Body of pancreas (tissue), 4 donors: ENCODE measurements around the gene KHK. TPM values are rescaled to one million over a fixed set of nuclear protein-coding genes. Genes with fewer than 3 reads are reported as not detected.

Experiments
- ATAC-seq: fragments of 150-250 bp; one replicate; pipeline ENCODE4 v1.9.1; 2016
- DNase-seq, 4 donors: peaks; one replicate each; pipeline ENCODE4 v3.0.0-alpha.2; 2019
- H3K27ac ChIP-seq, 4 donors: fragments of 200-600 bp; sonication (generic); 1 replicate in 3 of 4; 2 replicates in 1 of 4; pipeline versions ENCODE4 v1.5.1 to v1.6.1; 2016 to 2019; ENCODE audit warnings: mild to moderate bottlenecking in 1 of 4, mixed read lengths in 1 of 4, moderate library complexity in 1 of 4
- H3K27me3 ChIP-seq, 2 donors: fragments of 200-600 bp; sonication (generic); one replicate each; pipeline ENCODE4 v1.6.0; 2016; ENCODE audit warnings: mild to moderate bottlenecking in 1 of 2
- H3K36me3 ChIP-seq, 2 donors: fragments of 200-600 bp; sonication (generic); replicated peaks in 1 of 2; 2 replicates each; pipeline ENCODE4 v1.5.1; 2016; ENCODE audit warnings: low read depth in 2 of 2; ENCODE audit not compliant: insufficient read depth in 1 of 2
- H3K4me1 ChIP-seq: fragments of 200-600 bp; sonication (generic); one replicate; pipeline ENCODE4 v1.6.0; 2016
- H3K4me3 ChIP-seq, 2 donors: fragments of 200-600 bp; sonication (generic); 1 replicate in 1 of 2; 2 replicates in 1 of 2; pipeline ENCODE4 v1.5.1; 2016 to 2019
- H3K9me3 ChIP-seq, 3 donors: fragments of 200-600 bp; sonication (generic); 1 replicate in 2 of 3; 2 replicates in 1 of 3; pipeline ENCODE4 v1.5.1; 2016
- POLR2A ChIP-seq, 3 donors: fragments of 450-650 bp; IDR thresholded peaks; one replicate each; pipeline ENCODE4 v1.6.1; 2016; ENCODE audit warnings: antibody characterized with exemption in 3 of 3, mild to moderate bottlenecking in 2 of 3
- WGBS, 2 donors: methylation state at CpG; one replicate each; pipeline ENCODE4 v1.1.5; 2017; 5-methylcytosine and 5-hydroxymethylcytosine counted together
- intact Hi-C: fragments of 100-400 bp; cut with DNase I; formaldehyde crosslinking; loops from one replicate; pipeline ENCODE4 v1.15.1; 2023
- total RNA-seq, 2 donors: library from RNA; depleted of rRNA; stranded (reverse); fragments of >200 nt; gene quantifications; one replicate each; pipeline ENCODE4 v1.1.0, GENCODE V29; 2016
- TF ChIP-seq, protein P1 (sequence below), 7 experiments: fragments of 450-650 bp in 4 of 7; fragments of 200-600 bp in 3 of 7; sonication (generic) in 3 of 7; IDR thresholded peaks; one replicate each; pipeline ENCODE4 v1.5.1; 2016 to 2019; ENCODE audit warnings: antibody characterized with exemption in 7 of 7

The KHK gene
- total RNA-seq, 2 donors from 2014 or later = 4.2 to 7.3 TPM

DNA sequence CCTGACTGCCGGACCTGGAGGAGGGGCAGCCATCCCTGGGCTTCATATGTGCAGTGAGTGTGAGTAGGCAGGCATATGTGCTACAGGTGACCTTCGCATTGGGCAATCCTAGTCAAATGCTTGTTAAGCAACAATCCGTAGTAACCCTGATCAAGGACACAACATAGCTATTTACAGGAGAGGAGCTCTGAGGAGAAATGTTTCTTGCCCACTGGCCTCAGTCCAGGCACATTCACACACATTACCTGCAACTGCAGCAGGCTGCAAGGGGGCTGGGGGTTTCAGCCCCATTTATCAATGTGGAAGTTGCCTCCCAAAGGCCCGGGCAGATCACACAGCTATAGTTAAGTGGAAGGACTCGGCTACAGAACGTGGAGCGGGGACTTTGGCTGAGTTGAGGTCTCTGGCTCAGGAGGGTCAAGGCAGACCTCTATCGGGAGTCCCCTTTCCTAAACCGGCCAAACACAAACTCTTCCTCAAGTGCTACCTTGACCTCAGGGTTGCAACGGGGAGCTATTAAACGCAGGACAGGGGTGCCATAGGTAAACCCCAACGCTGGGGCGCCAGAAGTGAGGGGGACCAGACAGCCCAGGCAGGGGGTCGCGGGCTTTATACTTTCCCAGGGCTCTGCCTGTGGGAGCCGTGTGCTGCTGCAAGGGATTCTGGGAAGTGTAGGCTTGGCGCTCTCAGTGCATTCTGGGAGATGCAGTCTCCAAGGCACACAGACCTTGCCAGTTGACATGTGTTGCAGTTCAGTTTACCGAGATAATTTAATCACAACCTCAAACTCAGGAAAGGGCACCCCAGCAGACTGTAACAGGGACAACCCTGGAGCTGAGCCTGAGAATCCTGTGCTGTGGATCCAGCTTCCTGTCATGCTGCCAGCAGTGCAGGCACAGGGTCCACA lies 9.4 kb downstream of the KHK start:
- no peak overlapping the region for H3K4me3 ChIP-seq
- H3K27ac ChIP-seq = peak overlapping the region; percentile 5 to 51 (median 34)
- no peaks in the 10 kb centered on the region for H3K9me3 ChIP-seq
- no peaks in the 10 kb centered on the region for H3K36me3 ChIP-seq
- peaks cover 24% of the 10 kb centered on the region for H3K4me1 ChIP-seq
- no peak for TF ChIP-seq POLR2A (IDR thresholded peaks at IDR 0.05)
- TF ChIP-seq, protein P1, sequence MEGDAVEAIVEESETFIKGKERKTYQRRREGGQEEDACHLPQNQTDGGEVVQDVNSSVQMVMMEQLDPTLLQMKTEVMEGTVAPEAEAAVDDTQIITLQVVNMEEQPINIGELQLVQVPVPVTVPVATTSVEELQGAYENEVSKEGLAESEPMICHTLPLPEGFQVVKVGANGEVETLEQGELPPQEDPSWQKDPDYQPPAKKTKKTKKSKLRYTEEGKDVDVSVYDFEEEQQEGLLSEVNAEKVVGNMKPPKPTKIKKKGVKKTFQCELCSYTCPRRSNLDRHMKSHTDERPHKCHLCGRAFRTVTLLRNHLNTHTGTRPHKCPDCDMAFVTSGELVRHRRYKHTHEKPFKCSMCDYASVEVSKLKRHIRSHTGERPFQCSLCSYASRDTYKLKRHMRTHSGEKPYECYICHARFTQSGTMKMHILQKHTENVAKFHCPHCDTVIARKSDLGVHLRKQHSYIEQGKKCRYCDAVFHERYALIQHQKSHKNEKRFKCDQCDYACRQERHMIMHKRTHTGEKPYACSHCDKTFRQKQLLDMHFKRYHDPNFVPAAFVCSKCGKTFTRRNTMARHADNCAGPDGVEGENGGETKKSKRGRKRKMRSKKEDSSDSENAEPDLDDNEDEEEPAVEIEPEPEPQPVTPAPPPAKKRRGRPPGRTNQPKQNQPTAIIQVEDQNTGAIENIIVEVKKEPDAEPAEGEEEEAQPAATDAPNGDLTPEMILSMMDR (IDR thresholded peaks at IDR 0.05) = no peak
- intact Hi-C loops = loop anchor here (10.0 kb wide), 1 partner anchor 209 kb away; the partner anchor contains the start of gene UCN
- peak; percentile 72 to 82 (median 81) for DNase-seq
- peak; percentile 87 for ATAC-seq
- 15 to 26% methylated on average over 9 to 18 of the region's 18 CpGs for WGBS, 2 donors
- H3K27me3 ChIP-seq = no peaks in the 10 kb centered on the region

DNA sequence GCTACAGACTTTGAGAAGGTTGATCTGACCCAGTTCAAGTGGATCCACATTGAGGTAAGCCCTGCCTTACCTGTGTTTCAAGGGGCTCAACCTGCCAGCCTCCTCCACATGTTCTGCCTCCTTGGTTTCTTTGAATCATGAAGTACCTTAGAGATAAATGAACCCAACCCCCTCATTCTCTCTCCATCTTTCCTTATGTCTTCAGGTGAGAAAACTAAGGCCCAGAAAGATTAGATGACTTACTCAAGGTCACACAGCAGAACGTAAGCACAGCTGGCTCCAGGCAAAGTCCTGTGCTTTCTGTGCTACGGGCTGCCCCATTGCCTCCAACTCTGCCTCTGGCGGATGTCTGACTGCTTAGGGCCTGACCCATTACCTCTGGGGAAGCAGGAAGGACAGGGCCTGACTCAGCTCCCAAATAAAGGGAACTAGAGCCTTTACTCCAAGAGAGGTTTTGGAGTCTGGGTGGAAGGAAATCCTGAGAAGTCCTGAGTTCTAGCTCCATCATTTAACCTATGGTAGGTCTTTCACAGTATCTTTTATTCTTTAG lies 10.3 kb downstream of the KHK start:
- TF ChIP-seq POLR2A (IDR thresholded peaks at IDR 0.05) = no peak
- TF ChIP-seq, protein P1 (IDR thresholded peaks at IDR 0.05) = no peak
- no peak for ATAC-seq
- peaks cover 24% of the 10 kb centered on the region for H3K4me1 ChIP-seq

DNA sequence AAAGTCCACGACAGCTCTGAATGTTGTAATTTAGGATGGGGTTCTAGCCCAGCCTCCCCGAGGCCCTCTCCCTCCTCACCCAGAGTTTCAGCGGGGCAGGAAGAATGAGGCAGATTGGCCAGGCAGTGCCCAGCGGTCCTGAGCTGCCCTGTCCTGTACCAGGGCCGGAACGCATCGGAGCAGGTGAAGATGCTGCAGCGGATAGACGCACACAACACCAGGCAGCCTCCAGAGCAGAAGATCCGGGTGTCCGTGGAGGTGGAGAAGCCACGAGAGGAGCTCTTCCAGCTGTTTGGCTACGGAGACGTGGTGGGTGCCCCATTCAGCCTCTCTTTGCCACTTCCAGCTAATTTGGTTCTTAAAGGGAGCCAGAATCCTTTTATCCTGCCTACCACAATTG lies 10.8 kb downstream of the KHK start:
- intact Hi-C loops = loop anchor here (10.0 kb wide), 1 partner anchor 207 kb away; the partner anchor contains the start of gene UCN
- DNase-seq = no peak

More for the DNA sequence above, 10.3 kb downstream of the KHK start:
- Histone ChIP-seq H3K9me3 (no peaks in the 10 kb centered on the region), H3K36me3 (no peaks in the 10 kb centered on the region), H3K27me3 (no peaks in the 10 kb centered on the region), H3K4me3 (no peak overlapping the region), H3K27ac (peak overlapping the region in 3 of 4 donors; percentile 5 to 50 (median 15))
- 45 to 46% methylated on average over 3 of the region's 3 CpGs for WGBS, 2 donors
- intact Hi-C loops = loop anchor here (10.0 kb wide), 1 partner anchor 208 kb away; the partner anchor contains the start of gene UCN
- no peak for DNase-seq

DNA sequence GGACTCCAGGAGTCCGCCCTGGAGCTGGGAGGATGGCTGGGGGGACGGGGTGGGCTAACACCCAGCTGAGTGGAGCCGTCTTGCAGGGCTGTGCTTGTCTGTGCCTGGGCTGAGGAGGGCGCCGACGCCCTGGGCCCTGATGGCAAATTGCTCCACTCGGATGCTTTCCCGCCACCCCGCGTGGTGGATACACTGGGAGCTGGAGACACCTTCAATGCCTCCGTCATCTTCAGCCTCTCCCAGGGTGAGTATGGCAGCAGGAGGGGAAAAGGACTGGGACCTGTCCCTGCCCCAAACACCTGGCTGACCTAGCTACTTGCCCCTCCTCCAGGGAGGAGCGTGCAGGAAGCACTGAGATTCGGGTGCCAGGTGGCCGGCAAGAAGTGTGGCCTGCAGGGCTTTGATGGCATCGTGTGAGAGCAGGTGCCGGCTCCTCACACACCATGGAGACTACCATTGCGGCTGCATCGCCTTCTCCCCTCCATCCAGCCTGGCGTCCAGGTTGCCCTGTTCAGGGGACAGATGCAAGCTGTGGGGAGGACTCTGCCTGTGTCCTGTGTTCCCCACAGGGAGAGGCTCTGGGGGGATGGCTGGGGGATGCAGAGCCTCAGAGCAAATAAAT lies 12.9 kb downstream of the KHK start:
- DNase-seq (no peak), ATAC-seq (no peak)
- Histone ChIP-seq H3K4me3 (no peak overlapping the region), H3K27me3 (no peaks in the 10 kb centered on the region), H3K27ac (no peak overlapping the region), H3K36me3 (no peaks in the 10 kb centered on the region), H3K4me1 (peaks cover 17% of the 10 kb centered on the region), H3K9me3 (no peaks in the 10 kb centered on the region)
- TF ChIP-seq, protein P1 (IDR thresholded peaks at IDR 0.05) = no peak
- TF ChIP-seq POLR2A (IDR thresholded peaks at IDR 0.05) = no peak
- intact Hi-C loops = loop anchor here (10.0 kb wide), 1 partner anchor 205 kb away; the partner anchor contains the start of gene UCN
- 88 to 89% methylated on average over 3 to 9 of the region's 19 CpGs for WGBS, 2 donors

More for the DNA sequence above, 10.8 kb downstream of the KHK start:
- TF ChIP-seq, protein P1 (IDR thresholded peaks at IDR 0.05) = no peak
- no peak for TF ChIP-seq POLR2A (IDR thresholded peaks at IDR 0.05)
- Histone ChIP-seq H3K27ac (no peak overlapping the region), H3K9me3 (no peaks in the 10 kb centered on the region), H3K4me3 (no peak overlapping the region), H3K36me3 (no peaks in the 10 kb centered on the region), H3K4me1 (peaks cover 24% of the 10 kb centered on the region), H3K27me3 (no peaks in the 10 kb centered on the region)
- WGBS, 2 donors = 90 to 91% methylated on average over 14 of the region's 14 CpGs
- no peak for ATAC-seq
